ENCODE measurements around the gene APBA1. TPM values are rescaled to one million over a fixed set of nuclear protein-coding genes. Genes with fewer than 3 reads are reported as not detected.

APBA1 gene
- polyA plus RNA-seq, 1 of the 3 experiments (the other 2 are of a cell fraction) = 3.1 TPM

DNA sequence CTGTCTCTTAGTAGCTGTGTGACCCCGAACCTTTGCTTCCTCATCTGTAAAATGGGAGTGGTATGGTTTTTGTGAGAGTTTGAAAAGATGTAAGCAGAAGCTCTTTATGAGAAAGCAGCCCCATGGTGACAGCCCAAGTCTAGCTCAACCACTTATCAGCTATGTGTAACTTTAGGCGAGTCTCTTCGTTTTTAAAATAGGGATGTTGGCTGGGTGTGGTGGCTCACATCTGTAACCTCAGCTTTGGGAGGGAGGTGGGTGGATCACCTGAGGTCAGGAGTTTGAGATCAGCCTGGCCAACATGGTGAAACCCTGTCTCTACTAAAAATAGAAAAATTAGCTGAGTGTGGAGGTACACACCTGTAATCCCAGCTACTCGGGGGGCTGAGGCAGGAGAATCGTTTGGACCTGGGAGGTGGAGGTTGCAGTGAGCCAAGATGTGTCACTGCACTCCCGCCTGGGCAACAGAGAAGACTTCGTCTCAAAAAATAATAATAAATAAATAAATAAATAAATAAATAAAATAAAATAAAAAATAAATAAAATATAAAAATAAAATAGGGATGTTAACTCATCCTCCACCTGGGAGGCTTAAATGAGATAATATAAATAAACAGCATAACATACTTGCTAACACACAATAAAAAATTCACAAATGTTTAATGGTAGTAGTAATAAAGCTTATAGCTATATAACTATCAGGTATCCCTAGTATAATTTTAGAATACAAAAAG is 71.7 kb downstream of the APBA1 start:
- CTCF ChIA-PET = no interaction called here

DNA sequence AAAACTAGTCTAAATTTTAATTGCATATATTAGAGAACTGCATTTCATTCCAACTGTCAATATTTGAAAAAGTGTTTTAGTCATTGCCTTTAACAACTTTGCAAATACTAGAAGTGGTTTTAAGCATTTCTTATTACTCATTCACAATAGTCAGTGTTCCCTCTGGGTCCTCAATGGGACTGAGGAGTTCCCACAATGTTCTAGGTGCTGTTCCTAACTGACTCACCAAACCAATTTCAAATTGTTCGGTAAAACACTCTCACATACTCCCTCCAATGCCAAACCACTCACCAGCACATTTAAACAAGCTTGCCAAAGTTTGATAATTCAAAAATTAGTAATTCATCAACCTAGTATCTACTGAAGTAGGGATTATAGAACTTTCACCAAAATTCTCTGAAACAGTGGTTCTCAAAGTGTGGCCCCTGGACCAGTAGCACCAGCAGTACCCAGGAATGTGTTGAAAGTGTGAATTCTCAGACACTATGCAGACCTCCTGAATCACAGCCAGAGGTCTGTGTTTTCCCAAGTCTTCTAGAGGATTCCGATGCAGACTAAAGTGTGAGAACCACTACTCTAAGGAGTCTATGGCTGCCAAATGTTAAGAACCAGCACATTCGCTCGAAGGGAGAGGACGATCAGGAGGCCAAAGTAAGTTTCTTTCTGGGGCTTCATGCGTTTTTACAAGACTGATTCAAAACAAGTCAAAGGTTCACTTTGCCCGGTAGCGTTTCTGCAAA is 72.8 kb downstream of the APBA1 start:
- Histone ChIP-seq H3K4me3 (ENCODE audit: low read depth in 2 of 2, low read length in 1 of 2) (no peak overlapping the region), H3F3A (replicated peaks; ENCODE audit: insufficient read depth) (peaks cover 4% of the 10 kb centered on the region), H3K4me2 (no peak overlapping the region), H2AFZ (ENCODE audit: low read depth) (no peak overlapping the region), H4K20me1 (ENCODE audit: insufficient read depth) (no peaks in the 10 kb centered on the region), H3K4me1 (ENCODE audit: control insufficient read depth in 1 of 2, insufficient read depth in 2 of 2, low read depth in 1 of 2, low read length in 1 of 2) (peaks cover 0 to 6% of the 10 kb centered on the region in 2 experiments; a peak in 2 of 4 replicates), H3K79me2 (ENCODE audit: insufficient read depth) (no peaks in the 10 kb centered on the region), H3K27ac (ENCODE audit: low read depth in 2 of 2, low read length in 1 of 2) (no peak overlapping the region), H3K36me3 (replicated peaks in 1 of 2; ENCODE audit: control insufficient read depth in 1 of 2, insufficient read depth in 2 of 2, low read length in 1 of 2) (no peaks in the 10 kb centered on the region), H3K9me2 (no peaks in the 10 kb centered on the region), H3K9ac (no peak overlapping the region), H3K27me3 (ENCODE audit: insufficient read depth) (no peaks in the 10 kb centered on the region), H3K9me3 (no peaks in the 10 kb centered on the region)
- 86% methylated on average over 7 of the region's 8 CpGs for WGBS (ENCODE audit: low lambda C conversion rate)
- ChIA-PET CTCF (no interaction called here), POLR2A (no interaction called here)
- TF ChIP-seq CHD2 (IDR thresholded peaks at IDR 0.05; ENCODE audit: low read length, partially characterized antibody) (no peak), RFX5 (IDR thresholded peaks at IDR 0.05; ENCODE audit: low read length) (no peak), EP300 (IDR thresholded peaks at IDR 0.05; ENCODE audit: borderline replicate concordance in 1 of 2, low read depth in 1 of 2, low read length in 1 of 2) (no peak), SIN3A (IDR thresholded peaks at IDR 0.05; ENCODE audit: borderline replicate concordance, low read depth, low read length) (no peak), ELF1 (IDR thresholded peaks at IDR 0.05) (no peak), TEAD4 (IDR thresholded peaks at IDR 0.05; ENCODE audit: borderline replicate concordance, insufficient read depth) (no peak)
- TF ChIP-seq, protein P1, sequence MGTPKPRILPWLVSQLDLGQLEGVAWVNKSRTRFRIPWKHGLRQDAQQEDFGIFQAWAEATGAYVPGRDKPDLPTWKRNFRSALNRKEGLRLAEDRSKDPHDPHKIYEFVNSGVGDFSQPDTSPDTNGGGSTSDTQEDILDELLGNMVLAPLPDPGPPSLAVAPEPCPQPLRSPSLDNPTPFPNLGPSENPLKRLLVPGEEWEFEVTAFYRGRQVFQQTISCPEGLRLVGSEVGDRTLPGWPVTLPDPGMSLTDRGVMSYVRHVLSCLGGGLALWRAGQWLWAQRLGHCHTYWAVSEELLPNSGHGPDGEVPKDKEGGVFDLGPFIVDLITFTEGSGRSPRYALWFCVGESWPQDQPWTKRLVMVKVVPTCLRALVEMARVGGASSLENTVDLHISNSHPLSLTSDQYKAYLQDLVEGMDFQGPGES (IDR thresholded peaks at IDR 0.05; ENCODE audit: low read depth, low read length) = no peak
- TF ChIP-seq, protein P2, sequence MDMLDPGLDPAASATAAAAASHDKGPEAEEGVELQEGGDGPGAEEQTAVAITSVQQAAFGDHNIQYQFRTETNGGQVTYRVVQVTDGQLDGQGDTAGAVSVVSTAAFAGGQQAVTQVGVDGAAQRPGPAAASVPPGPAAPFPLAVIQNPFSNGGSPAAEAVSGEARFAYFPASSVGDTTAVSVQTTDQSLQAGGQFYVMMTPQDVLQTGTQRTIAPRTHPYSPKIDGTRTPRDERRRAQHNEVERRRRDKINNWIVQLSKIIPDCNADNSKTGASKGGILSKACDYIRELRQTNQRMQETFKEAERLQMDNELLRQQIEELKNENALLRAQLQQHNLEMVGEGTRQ (IDR thresholded peaks at IDR 0.05; ENCODE audit: borderline replicate concordance, low read depth, low read length) = no peak
- no peak for DNase-seq

More for the DNA sequence above, 71.7 kb downstream of the APBA1 start:
- H3K9me2 ChIP-seq = no peaks in the 10 kb centered on the region
- no peak overlapping the region for H3K27ac ChIP-seq (ENCODE audit: low read depth in 2 of 2, low read length in 1 of 2)
- no peaks in the 10 kb centered on the region for H3K36me3 ChIP-seq (replicated peaks in 1 of 2; ENCODE audit: control insufficient read depth in 1 of 2, insufficient read depth in 2 of 2, low read length in 1 of 2)
- H2AFZ ChIP-seq (ENCODE audit: low read depth) = no peak overlapping the region
- DNase-seq = no peak
- no peak overlapping the region for H3K4me2 ChIP-seq
- no peaks in the 10 kb centered on the region for H3K27me3 ChIP-seq (ENCODE audit: insufficient read depth)
- 77% methylated on average over 7 of the region's 7 CpGs for WGBS (ENCODE audit: low lambda C conversion rate)
- H3K4me3 ChIP-seq (ENCODE audit: low read depth in 2 of 2, low read length in 1 of 2) = no peak overlapping the region
- no peaks in the 10 kb centered on the region for H3K79me2 ChIP-seq (ENCODE audit: insufficient read depth)
- H3K9me3 ChIP-seq = no peaks in the 10 kb centered on the region
- H3K4me1 ChIP-seq (ENCODE audit: control insufficient read depth in 1 of 2, insufficient read depth in 2 of 2, low read depth in 1 of 2, low read length in 1 of 2) = peaks cover 0 to 8% of the 10 kb centered on the region in 2 experiments; a peak in 3 of 4 replicates
- H3K9ac ChIP-seq = no peak overlapping the region
- no peaks in the 10 kb centered on the region for H4K20me1 ChIP-seq (ENCODE audit: insufficient read depth)
- H3F3A ChIP-seq (replicated peaks; ENCODE audit: insufficient read depth) = peaks cover 4% of the 10 kb centered on the region
- POLR2A ChIA-PET = no interaction called here
- TF ChIP-seq FOXM1 (IDR thresholded peaks at IDR 0.05; ENCODE audit: low read depth) (no peak), FOXJ3 (CRISPR knock-in tag; IDR thresholded peaks at IDR 0.05) (no peak), RFX5 (IDR thresholded peaks at IDR 0.05; ENCODE audit: low read length) (no peak), SMC3 (IDR thresholded peaks at IDR 0.05; ENCODE audit: low read depth, low read length) (no peak), YY1 (IDR thresholded peaks at IDR 0.05; ENCODE audit: low read depth) (no peak), MEF2A (IDR thresholded peaks at IDR 0.05; ENCODE audit: borderline replicate concordance, low read depth) (no peak)
- TF ChIP-seq, protein P3, sequence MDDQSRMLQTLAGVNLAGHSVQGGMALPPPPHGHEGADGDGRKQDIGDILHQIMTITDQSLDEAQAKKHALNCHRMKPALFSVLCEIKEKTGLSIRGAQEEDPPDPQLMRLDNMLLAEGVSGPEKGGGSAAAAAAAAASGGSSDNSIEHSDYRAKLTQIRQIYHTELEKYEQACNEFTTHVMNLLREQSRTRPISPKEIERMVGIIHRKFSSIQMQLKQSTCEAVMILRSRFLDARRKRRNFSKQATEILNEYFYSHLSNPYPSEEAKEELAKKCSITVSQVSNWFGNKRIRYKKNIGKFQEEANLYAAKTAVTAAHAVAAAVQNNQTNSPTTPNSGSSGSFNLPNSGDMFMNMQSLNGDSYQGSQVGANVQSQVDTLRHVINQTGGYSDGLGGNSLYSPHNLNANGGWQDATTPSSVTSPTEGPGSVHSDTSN (IDR thresholded peaks at IDR 0.05) = no peak
- TF ChIP-seq, protein P4, sequence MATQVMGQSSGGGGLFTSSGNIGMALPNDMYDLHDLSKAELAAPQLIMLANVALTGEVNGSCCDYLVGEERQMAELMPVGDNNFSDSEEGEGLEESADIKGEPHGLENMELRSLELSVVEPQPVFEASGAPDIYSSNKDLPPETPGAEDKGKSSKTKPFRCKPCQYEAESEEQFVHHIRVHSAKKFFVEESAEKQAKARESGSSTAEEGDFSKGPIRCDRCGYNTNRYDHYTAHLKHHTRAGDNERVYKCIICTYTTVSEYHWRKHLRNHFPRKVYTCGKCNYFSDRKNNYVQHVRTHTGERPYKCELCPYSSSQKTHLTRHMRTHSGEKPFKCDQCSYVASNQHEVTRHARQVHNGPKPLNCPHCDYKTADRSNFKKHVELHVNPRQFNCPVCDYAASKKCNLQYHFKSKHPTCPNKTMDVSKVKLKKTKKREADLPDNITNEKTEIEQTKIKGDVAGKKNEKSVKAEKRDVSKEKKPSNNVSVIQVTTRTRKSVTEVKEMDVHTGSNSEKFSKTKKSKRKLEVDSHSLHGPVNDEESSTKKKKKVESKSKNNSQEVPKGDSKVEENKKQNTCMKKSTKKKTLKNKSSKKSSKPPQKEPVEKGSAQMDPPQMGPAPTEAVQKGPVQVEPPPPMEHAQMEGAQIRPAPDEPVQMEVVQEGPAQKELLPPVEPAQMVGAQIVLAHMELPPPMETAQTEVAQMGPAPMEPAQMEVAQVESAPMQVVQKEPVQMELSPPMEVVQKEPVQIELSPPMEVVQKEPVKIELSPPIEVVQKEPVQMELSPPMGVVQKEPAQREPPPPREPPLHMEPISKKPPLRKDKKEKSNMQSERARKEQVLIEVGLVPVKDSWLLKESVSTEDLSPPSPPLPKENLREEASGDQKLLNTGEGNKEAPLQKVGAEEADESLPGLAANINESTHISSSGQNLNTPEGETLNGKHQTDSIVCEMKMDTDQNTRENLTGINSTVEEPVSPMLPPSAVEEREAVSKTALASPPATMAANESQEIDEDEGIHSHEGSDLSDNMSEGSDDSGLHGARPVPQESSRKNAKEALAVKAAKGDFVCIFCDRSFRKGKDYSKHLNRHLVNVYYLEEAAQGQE (IDR thresholded peaks at IDR 0.05; ENCODE audit: low read depth, low read length) = no peak
